GM12873 (cell line): Measurements from ENCODE around the gene SPDYC.

Experiments used
- CTCF ChIP-seq: IDR thresholded peaks from 2 replicates; pipeline ENCODE4 v1.5.1; 2012; ENCODE audit warnings: low read depth, mild to moderate bottlenecking, moderate library complexity, low read length, control low read depth; ENCODE audit not compliant: insufficient read depth; ENCODE audit errors: missing control alignments

Gene SPDYC

GRCh38 chr11:65217441-65218423 is 47.7 kb downstream of the SPDYC start:
- TF ChIP-seq CTCF, result no peak

- TF ChIP-seq CTCF, result no peak
These were observed 48.4 kb downstream of the SPDYC start for GRCh38 chr11:65218446-65218845.

GRCh38 chr11:65219930-65220213 is 49.8 kb downstream of the SPDYC start:
- no peak for TF ChIP-seq CTCF

GRCh38 chr11:65221026-65221425 is 51.0 kb downstream of the SPDYC start:
- no peak for TF ChIP-seq CTCF
